KMS-11 (cell line): ENCODE measurements around the gene ADCK1.

ENCODE experiments used
- H2AFZ ChIP-seq: fragments of 200-600 bp; sonication (generic); 2 replicates; pipeline ENCODE4 v1.6.1; 2016; ENCODE audit warnings: antibody characterized with exemption, mixed run types, low read depth
- H3K27ac ChIP-seq: fragments of 200-600 bp; sonication (generic); 2 replicates; pipeline ENCODE4 v1.6.1; 2016; ENCODE audit warnings: mild to moderate bottlenecking, mixed run types
- H3K27me3 ChIP-seq: fragments of 200-600 bp; sonication (generic); 2 replicates; pipeline ENCODE4 v1.6.1; 2017; ENCODE audit warnings: mild to moderate bottlenecking, low read depth, mixed run types, moderate library complexity; ENCODE audit not compliant: insufficient read depth
- H3K36me3 ChIP-seq: fragments of 200-600 bp; sonication (generic); 2 replicates; pipeline ENCODE4 v1.6.1; 2017; ENCODE audit warnings: mild to moderate bottlenecking, mixed run types; ENCODE audit not compliant: insufficient read depth
- H3K4me1 ChIP-seq: fragments of 200-600 bp; sonication (generic); 2 replicates; pipeline ENCODE4 v1.6.1; 2016; ENCODE audit warnings: mild to moderate bottlenecking, low read depth, mixed run types; ENCODE audit not compliant: poor library complexity, severe bottlenecking
- H3K4me2 ChIP-seq: fragments of 200-600 bp; sonication (generic); 2 replicates; pipeline ENCODE4 v1.7.0; 2016; ENCODE audit warnings: mild to moderate bottlenecking, mixed run types
- H3K4me3 ChIP-seq: fragments of 200-600 bp; sonication (generic); IDR thresholded peaks from 2 replicates; pipeline ENCODE4 v1.6.1; 2017; ENCODE audit warnings: low read depth, low read length, mixed read lengths; ENCODE audit not compliant: insufficient read depth
- H3K79me2 ChIP-seq: fragments of 200-600 bp; sonication (generic); 2 replicates; pipeline ENCODE4 v1.6.1; 2016; ENCODE audit warnings: low read depth, mixed run types; ENCODE audit not compliant: insufficient read depth
- H3K9ac ChIP-seq: fragments of 200-600 bp; sonication (generic); 2 replicates; pipeline ENCODE4 v1.6.1; 2016; ENCODE audit warnings: mild to moderate bottlenecking, mixed run types
- H4K20me1 ChIP-seq: fragments of 200-600 bp; sonication (generic); 2 replicates; pipeline ENCODE4 v1.6.1; 2016; ENCODE audit warnings: mild to moderate bottlenecking, mixed run types; ENCODE audit not compliant: insufficient read depth
- CTCF ChIP-seq: fragments of 200-600 bp; sonication (generic); conservative IDR thresholded peaks from 2 replicates; pipeline ENCODE4 v1.6.1; 2017; ENCODE audit warnings: low read depth, mild to moderate bottlenecking, antibody characterized with exemption, low read length, moderate library complexity, mixed read lengths

Gene ADCK1

GRCh38 chr14:77917491-77918201 lies 117.7 kb downstream of the ADCK1 start:
- no peaks in the 10 kb centered on the region for H3K79me2 ChIP-seq
- no peak overlapping the region for H3K9ac ChIP-seq
- H3K27ac ChIP-seq = no peak overlapping the region
- no peak overlapping the region for H3K4me3 ChIP-seq
- no peak overlapping the region for H3K4me2 ChIP-seq
- no peaks in the 10 kb centered on the region for H3K36me3 ChIP-seq
- H3K27me3 ChIP-seq = no peaks in the 10 kb centered on the region
- H2AFZ ChIP-seq = no peak overlapping the region
- no peaks in the 10 kb centered on the region for H3K4me1 ChIP-seq
- no peaks in the 10 kb centered on the region for H4K20me1 ChIP-seq
- TF ChIP-seq CTCF = no peak

- H3K4me2 ChIP-seq = no peak overlapping the region
- no peaks in the 10 kb centered on the region for H3K79me2 ChIP-seq
- TF ChIP-seq CTCF = no peak
- H2AFZ ChIP-seq = no peak overlapping the region
- no peak overlapping the region for H3K4me3 ChIP-seq
- no peaks in the 10 kb centered on the region for H3K4me1 ChIP-seq
- H3K27me3 ChIP-seq = no peaks in the 10 kb centered on the region
- H3K36me3 ChIP-seq = no peaks in the 10 kb centered on the region
- H4K20me1 ChIP-seq = no peaks in the 10 kb centered on the region
- no peak overlapping the region for H3K27ac ChIP-seq
- H3K9ac ChIP-seq = no peak overlapping the region
Measured at GRCh38 chr14:77918448-77918847, 118.5 kb downstream of the ADCK1 start.

GRCh38 chr14:77920312-77920711 lies 120.4 kb downstream of the ADCK1 start:
- no peaks in the 10 kb centered on the region for H4K20me1 ChIP-seq

GRCh38 chr14:77921818-77922217 lies 121.9 kb downstream of the ADCK1 start:
- Histone ChIP-seq H3K27ac (no peak overlapping the region), H3K4me2 (no peak overlapping the region), H3K36me3 (no peaks in the 10 kb centered on the region), H3K79me2 (no peaks in the 10 kb centered on the region), H3K9ac (no peak overlapping the region), H2AFZ (no peak overlapping the region), H4K20me1 (no peaks in the 10 kb centered on the region), H3K4me3 (no peak overlapping the region), H3K4me1 (no peaks in the 10 kb centered on the region), H3K27me3 (no peaks in the 10 kb centered on the region)
- no peak for TF ChIP-seq CTCF

More at GRCh38 chr14:77920312-77920711, 120.4 kb downstream of the ADCK1 start:
- Histone ChIP-seq H3K36me3 (no peaks in the 10 kb centered on the region), H3K27me3 (no peaks in the 10 kb centered on the region), H2AFZ (no peak overlapping the region), H3K9ac (no peak overlapping the region), H3K79me2 (no peaks in the 10 kb centered on the region), H3K4me2 (no peak overlapping the region), H3K4me1 (no peaks in the 10 kb centered on the region), H3K4me3 (no peak overlapping the region), H3K27ac (no peak overlapping the region)
- TF ChIP-seq CTCF = no peak
